GM21717 (cell line): Measurements from ENCODE around the gene ICAM4.
A peak's percentile ranks its signal among the peaks of the same experiment; 100 is the strongest.
"Not testable (repeated sequence)": the region's sequence is repeated elsewhere in the genome, so short reads cannot be mapped to it uniquely, and the experiment has no call there.

Source experiments
- ATAC-seq: cut with Tn5 transposase; IDR thresholded peaks from one replicate; pipeline ENCODE4 v1.9.1; 2021; ENCODE audit warnings: mild to moderate bottlenecking, moderate library complexity; ENCODE audit not compliant: unreplicated experiment

The ICAM4 gene, protein sequence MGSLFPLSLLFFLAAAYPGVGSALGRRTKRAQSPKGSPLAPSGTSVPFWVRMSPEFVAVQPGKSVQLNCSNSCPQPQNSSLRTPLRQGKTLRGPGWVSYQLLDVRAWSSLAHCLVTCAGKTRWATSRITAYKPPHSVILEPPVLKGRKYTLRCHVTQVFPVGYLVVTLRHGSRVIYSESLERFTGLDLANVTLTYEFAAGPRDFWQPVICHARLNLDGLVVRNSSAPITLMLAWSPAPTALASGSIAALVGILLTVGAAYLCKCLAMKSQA

DNA sequence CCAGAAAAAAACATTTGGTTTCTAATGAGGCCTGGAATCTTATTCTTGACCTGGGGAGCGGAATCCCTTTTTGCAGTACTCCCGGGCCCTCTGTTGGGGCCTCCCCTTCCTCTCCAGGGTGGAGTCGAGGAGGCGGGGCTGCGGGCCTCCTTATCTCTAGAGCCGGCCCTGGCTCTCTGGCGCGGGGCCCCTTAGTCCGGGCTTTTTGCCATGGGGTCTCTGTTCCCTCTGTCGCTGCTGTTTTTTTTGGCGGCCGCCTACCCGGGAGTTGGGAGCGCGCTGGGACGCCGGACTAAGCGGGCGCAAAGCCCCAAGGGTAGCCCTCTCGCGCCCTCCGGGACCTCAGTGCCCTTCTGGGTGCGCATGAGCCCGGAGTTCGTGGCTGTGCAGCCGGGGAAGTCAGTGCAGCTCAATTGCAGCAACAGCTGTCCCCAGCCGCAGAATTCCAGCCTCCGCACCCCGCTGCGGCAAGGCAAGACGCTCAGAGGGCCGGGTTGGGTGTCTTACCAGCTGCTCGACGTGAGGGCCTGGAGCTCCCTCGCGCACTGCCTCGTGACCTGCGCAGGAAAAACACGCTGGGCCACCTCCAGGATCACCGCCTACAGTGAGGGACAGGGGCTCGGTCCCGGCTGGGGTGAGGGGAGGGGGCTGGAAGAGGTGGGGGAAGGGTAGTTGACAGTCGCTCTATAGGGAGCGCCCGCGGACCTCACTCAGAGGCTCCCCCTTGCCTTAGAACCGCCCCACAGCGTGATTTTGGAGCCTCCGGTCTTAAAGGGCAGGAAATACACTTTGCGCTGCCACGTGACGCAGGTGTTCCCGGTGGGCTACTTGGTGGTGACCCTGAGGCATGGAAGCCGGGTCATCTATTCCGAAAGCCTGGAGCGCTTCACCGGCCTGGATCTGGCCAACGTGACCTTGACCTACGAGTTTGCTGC, at the start of gene ICAM4:
TSS of gene ICAM4 (plus strand) at position 153 of the 935 bp plus-strand sequence. CDS start at position 211, 58 bp downstream.
- ATAC-seq: no peak

DNA sequence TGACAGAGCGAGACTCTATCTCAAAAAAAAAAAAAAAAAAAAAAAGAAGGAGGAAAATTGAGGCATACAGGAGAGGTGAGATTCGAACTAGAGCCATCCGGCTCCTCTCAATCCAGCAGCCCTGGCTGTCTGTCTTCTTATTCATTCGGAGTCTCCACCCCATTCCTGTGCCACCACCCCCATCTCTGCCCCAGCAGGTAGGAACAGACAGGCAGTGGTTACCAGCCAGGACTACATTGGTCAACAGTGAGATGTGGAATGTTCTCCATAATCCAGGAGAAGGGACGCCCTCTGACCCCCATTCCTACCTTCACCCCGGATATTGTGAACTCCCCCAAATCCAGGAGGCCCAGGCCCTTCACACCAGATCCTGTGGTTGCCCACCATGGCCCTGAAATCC, 49.1 kb upstream of the ICAM4 start:
- ATAC-seq: no peak

DNA sequence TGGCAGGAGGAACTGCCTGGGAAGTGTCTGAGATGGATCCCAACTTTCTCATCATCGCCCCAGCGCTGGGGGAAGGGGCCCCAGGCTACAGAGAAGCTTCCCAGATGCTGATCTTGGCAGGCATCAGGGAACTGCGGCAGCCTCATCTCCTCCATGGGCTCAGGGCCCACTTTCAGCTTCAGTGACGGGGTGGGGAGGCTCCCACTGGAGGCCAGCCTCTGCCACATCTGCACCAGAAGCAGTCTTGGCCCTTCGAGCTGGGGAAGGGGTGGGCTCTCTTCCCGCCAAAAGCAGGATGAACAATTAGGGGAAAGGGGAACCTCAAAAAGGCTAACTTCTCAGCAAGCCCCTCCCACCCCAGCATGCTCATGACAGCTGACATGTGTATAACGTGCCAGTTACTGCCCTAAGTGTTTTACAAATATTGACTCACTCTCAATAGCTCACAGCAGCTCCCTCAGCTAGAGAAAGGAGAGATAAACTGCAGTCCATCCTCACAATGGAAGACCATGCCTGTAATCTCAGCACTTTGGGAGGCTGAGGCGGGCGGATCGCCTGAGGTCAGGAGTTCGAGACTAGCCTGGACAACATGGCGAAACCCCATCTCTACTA, 48.5 kb upstream of the ICAM4 start:
- no peak for ATAC-seq

DNA sequence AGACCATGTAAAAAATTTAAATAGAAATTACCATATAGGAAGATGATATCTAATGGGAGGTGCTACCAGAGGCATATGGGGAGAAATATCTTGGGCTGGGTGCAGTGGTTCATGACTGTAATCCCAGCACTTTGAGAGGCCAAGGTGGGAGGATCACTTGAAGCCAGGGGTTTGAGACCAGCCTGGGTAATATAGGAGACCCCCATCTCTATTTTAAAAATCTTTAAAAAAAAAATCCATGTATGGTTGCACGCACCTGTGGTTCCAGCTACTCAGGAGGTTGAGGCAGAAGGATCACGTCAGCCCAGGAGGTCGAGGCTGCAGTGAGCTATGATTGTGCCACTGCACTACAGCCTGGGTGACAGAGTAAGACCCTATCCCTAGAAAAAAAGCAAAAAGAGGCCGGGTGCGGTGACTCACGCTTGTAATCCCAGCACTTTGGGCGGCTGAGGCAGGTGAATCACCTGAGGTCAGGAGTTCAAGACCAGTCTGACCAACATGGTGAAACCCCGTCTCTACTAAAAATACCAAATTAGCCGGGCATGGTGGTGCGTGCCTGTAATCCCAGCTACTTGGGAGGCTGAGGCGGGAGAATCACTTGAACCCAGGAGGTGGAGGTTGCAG, 44.8 kb upstream of the ICAM4 start:
- ATAC-seq: not testable (repeated sequence)

DNA sequence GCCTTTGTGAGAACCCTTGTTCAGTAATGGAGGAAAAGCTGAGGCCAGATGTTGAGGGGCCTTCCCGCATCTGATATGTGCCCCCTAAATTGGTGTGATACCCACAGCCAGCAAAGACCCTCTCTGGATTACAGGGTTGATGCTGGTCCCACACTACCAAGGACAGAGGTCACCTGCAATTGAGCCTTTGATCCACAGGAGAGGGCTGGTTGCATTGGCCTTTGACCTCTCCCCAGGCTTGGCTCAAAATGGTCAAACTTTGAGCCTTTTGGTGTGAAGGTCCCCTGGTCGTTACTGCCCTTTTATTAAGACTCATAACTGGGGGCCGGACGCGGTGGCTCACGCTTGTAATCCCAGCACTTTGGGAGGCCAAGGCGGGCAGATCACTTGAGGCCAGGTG, 43.1 kb upstream of the ICAM4 start:
- ATAC-seq: no peak

DNA sequence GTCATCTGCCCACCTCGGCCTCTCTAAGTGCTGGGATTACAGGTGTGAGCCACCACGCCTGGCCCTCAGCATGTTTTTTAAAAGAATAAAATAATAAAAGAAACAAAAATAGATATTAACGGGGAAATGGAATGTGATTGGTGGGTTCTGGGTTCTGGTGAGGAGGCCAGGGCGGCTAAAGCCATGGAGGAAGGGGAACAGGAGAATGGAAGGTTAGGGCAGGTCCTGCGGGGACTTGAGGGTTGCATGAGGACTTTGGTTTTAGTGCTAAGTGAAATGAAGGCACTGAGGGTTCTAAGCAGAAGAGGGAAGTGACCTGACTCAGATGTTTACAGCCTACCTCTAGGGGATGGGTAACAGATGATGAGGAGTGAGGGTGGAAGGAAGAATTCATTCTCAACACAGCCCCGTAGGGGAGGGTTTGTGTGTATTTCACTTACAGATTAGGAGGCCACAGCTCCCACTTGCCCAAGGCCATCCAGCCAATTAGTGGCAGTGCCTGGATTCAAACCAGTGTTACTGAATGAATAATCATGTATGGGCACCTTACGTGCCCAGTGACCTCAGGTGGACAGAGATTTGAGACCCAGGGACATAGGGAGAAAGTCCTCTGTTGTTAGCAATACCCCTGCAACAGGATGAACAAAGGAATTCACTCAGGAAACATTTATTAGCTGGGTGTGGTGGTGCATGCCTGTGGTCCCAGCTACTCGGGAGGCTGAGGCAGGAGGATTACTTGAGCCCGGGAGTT, 41.4 kb upstream of the ICAM4 start:
- no peak for ATAC-seq

DNA sequence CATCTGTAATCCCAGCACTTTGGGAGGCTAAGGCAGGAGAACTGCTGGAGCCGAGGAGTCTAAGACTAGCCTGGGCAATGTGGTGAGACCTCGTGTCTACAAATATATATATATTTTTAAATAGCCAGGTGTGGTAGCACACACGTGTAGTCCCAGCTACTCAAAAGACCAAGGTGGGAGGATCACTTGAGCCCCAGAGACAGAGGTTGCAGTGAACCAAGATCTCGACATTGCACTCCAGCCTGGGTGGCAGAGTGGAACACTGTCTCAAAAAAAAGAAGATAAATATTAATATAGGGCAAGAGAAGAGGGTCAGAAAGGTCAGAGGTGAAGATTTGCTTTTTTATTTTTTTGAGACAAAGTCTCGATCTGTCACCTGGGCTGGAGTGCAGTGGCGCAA, 40.2 kb upstream of the ICAM4 start:
- ATAC-seq: no peak

DNA sequence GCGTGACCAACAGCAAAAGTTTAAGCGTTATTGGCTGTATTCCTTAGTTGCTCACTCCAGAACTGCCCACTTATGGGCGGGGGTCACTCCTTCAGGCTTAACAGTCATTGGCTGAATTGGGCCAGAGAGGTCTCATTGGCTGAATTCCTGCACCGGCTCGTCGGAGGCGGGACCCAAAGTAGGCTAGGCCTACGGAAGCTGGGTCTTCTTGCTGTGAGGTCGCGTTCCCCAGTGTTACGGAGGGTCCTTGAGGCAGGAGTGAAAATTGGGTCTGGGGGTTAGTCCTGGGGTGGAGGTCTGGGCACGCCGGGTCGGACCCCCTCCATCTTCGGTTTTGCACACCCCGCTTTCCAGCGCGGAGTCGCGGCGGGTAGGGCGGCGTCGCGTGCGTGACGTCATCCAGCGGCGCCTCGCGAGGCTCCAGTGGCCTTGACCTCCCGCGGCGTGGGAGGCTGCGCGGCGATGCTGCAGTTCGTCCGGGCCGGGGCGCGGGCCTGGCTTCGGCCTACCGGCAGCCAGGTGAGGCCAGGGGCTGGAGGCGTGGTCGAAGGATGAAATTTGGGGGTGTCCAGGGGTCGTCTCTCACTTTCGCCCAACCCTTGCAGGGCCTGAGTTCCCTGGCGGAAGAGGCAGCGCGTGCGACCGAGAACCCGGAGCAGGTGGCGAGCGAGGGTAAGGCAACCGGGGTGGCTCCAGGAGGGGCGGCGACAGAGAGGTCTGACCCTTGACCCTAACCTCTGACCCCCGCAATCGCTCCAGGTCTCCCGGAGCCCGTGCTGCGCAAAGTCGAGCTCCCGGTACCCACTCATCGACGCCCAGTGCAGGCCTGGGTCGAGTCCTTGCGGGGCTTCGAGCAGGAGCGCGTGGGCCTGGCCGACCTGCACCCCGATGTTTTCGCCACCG, 34.7 kb upstream of the ICAM4 start, which contains the start of gene MRPL4:
TSS of gene MRPL4 (plus strand) at position 423 of the 903 bp plus-strand sequence. CDS start at position 463, 40 bp downstream.
- ATAC-seq: peak; percentile 71

DNA sequence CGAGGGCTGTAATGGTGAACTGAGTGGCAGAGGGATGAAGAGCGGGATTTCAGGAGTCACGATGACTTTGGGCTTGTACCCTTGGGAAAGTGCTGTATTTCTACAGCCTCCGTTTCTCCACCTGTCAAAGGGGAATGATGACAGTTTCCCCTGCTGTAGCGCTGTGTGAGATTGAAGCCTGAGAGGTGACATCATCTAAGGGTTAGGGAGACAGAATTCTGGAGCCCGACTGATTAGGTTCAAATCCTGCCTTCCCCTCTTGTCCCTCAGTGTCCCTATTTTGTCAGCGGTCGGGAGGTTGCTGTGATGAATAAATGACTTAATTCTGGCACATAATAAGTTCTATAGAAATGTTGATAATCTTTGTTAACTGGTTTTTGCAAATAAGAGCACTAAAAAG, 34.0 kb upstream of the ICAM4 start:
- no peak for ATAC-seq

DNA sequence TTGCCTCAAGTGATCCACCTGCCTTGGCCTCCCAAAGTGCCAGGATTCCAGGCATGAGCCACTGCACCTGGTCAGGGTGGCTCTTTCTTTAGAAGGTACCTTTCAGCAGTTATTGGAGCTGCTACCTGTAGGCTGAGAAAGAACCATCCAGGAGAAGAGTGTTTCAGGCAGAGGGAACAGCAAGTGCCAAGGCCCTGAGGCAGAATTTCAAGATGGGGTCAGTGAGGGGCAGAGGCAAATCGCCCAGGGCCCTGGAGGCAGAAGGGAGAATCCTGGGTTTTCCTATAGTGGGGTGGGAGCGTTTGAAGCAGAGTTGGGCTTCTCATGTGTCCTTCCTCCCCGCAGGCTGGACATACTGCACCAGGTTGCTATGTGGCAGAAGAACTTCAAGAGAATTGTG, 32.5 kb upstream of the ICAM4 start:
- ATAC-seq: no peak

DNA sequence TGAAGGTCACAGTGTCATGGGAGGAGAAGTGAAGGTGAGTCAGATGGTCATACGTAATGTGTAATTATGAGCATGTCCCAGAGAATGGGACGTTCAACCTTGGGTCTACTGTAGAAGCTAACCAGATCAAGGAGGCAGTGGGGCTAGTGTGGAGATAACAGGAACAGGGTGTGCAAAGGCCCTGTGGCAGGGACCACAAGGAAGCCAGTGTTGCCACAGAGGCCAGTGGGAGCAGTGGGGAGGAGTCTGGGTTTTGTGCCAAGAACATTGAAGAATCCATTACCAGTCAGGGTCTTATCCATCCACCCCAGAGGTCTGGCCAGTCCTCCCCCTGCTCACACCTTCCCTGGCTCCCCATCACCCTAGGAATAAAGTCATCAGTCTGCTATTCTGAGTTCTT, 31.4 kb upstream of the ICAM4 start:
- no peak for ATAC-seq

DNA sequence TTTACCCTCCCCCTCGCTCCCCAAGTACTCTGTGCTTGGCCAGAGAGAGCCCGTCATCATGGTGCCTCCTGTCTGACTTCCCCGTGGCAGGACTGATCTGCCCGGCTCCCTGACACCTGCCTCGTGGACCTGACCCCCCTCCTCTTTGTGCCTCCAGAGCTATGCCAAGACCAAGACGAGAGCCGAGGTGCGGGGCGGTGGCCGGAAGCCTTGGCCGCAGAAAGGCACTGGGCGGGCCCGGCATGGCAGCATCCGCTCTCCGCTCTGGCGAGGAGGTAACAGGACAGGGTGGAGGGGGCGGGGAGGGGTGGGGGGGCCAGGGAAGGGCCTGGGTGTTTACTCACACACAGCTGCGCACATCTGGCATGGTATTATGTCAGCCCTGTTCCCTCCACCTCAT, 30.2 kb upstream of the ICAM4 start:
- ATAC-seq: no peak

DNA sequence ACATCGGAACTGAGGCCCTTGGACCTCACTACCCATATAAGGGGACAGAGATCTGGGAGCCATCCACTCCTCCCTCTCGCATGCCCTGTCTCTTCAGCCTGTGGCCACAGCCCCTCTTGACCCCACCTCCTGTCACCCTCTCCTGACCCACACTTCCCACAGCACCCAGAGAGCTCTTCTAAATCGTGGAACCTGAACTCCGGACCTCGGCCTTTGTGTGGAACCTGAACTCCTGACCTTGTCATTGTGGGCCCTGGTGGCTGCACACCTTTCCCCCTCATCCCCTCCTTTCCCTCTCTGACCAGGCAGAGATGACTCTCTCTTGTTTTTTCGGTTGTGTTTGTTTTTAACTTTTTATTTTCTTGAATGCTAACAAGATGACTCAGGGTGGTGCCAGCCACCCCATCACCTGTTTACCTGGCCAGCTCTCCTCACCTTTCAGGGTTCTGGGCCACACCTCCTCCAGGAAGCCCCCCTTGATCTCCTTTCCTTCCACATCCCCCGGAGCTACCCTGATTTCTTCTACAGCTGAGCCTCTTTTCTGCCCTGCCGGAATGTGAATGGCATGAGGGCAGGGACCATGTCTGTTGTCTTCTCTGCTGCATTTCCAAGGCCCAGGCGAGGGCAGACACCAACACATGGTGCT, 29.7 kb upstream of the ICAM4 start:
- no peak for ATAC-seq

DNA sequence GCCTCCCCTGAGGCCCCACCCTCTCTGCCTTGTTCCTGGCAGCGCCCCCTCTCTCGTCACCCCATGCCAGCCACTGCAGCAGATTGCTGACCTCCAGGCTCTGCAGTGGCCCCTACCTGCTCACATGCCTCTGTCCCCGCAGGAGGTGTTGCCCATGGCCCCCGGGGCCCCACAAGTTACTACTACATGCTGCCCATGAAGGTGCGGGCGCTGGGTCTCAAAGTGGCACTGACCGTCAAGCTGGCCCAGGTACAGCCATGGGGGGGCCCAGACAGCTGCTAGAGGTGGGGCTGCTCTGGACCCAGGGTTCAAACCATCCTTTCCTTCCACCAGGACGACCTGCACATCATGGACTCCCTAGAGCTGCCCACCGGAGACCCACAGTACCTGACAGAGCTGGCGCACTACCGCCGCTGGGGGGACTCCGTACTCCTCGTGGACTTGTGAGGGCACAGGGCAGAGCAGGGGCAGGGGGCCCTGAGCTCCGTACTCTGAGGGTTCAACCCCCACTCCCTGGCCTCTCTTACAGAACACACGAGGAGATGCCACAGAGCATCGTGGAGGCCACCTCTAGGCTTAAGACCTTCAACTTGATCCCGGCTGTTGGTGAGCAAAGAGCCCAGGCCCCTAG, 28.6 kb upstream of the ICAM4 start:
- ATAC-seq: no peak

DNA sequence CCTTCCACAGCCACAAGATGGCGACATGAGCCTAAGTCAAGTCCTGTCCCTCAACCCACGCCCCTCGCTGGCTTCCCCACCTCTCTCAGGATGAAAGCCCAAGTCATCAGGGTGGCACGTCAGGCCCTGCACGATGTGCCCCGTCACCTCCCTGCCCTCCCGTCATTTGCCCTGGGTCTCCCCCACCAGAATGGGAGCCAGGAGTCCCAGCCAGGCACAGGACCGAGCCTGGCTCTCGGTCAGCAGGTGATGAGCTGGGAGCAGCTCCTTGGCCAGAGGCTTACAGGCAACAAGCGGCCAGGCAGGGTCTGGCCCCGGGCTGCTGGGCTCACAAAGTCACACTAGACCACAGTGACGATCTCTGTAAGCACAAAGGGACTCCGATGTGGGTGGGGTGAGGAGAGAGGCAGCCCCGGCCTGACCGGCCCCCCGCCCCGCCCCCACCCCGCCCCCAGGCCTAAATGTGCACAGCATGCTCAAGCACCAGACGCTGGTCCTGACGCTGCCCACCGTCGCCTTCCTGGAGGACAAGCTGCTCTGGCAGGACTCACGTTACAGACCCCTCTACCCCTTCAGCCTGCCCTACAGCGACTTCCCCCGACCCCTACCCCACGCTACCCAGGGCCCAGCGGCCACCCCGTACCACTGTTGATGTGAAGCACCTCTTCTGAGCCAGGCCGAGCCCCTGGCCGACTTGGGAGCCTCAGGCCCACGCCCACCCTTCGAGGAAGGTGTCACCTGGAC, 27.4 kb upstream of the ICAM4 start:
- ATAC-seq: no peak

DNA sequence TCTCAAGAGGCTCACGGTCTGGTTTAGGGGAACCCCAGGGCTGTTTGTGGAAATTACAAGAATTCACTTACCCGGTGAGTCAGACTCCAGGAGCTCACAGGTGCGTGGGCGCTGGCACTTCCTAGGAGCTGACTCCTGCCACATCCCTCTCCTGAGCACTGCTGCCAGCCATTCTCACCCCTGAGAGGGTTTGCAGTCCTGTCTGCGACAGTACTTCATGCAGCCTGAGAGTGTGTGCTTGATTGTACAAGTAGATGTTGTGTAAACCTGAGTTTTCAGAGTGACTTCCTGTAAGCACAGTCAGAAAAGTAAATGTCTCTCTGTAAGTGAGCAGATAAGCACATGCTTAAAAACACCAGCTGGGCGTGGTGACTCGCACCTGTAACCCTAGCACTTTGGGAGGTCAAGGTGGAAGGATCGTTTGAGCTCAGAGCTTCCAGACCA, 26.6 kb upstream of the ICAM4 start:
- ATAC-seq: no peak

DNA sequence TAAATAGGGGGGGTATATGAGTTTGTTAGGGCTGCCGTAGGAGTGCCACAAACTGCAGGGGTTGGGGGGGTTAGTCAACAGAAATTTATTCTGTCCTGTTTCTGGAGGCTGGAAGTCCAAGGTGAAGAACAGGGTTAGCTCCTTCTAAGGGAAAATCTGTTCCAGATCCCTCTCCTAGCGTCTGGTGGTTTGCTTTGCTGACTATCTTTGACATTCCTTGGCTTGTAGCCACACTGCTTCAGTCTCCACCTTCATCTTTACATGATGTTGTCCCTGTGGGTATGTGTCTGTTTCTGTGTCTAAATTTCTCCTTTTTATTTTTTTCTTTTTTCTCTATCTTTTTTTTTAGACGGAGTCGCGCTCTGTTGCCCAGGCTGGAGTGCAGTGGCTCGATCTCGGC, 24.0 kb upstream of the ICAM4 start:
- ATAC-seq: no peak

DNA sequence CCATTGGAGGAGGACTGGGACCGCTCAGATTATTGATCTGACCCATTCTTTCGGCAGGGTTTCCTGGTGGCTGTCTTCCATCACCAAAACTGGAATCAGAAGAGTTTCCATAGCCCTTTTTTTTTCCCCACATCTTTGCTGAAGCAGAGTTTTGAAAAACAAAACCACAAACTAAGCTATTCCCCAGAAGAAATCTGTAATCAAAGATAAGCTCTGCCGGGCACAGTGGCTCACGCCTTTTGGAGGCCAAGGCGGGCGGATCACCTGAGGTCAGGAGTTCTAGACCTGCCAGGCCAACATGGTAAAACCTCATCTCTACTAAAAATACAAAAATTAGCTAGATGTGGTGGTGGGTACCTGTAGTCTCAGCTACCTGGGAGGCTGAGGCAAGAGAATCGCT, 20.0 kb upstream of the ICAM4 start:
- no peak for ATAC-seq
